COLO668 (cell line): ENCODE measurements around the gene ELOVL6.
"Not testable (repeated sequence)": the region's sequence is repeated elsewhere in the genome, so short reads cannot be mapped to it uniquely, and the experiment has no call there.

Experiments used
- DNase-seq: peaks from one replicate; lab custom pipeline; 2025; ENCODE audit not compliant: unreplicated experiment; lab: John Stamatoyannopoulos, UW

ELOVL6 gene

DNA sequence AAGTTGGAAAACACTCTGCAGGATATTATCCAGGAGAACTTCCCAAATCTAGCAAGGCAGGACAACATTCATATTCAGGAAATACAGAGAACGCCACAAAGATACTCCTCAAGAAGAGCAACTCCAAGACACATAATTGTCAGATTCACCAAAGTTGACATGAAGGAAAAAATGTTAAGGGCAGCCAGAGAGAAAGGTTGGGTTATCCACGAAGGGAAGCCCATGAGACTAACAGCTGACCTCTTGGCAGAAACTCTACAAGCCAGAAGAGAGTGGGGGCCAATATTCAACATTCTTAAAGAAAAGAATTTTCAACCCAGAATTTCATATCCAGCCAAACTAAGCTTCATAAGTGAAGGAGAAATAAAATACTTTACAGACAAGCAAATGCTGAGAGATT, 120.3 kb downstream of the ELOVL6 start:
- DNase-seq: not testable (repeated sequence)

- not testable (repeated sequence) for DNase-seq
Measured at GRCh38 chr4:110076828-110077227, 121.6 kb downstream of the ELOVL6 start.

DNA sequence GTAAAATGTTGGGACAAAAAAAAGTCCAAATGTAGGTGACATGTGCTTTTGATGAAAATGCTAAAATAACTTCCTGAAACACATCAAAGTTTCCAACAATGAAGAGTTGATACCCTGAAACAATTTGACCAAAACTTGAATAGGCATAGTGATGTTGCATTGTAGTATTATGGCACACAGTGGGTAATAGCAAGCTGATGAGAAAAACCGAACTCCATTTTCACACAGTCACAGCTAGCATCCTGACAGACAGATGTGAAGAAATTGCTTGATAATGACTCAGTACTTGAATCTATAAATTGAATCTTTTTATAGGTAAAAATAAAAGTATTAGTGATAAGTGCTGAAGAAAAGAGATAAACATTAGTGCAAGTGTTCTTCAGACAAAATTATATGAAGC, 122.5 kb downstream of the ELOVL6 start:
- no peak for DNase-seq

- no peak for DNase-seq
Measured at GRCh38 chr4:110075083-110075738, 123.2 kb downstream of the ELOVL6 start.

DNA sequence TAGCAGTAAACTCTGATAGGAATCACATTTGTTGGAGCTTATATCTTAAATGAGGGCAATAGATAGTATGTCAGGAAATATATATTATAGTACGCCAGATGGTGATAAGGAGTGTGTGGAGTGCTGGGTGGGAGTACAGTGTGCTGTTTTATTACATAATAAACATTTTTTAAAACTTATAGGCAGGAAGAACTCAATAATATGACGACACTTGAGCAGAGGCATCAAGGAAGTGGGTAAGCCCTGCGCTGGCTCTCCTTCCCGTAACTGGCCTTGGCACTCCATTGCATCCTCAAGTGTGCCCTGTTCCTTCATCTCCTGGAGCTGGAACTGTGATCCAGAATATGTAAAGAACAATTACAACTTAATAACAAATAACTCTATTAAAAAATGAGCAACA, 123.8 kb downstream of the ELOVL6 start:
- no peak for DNase-seq

DNA sequence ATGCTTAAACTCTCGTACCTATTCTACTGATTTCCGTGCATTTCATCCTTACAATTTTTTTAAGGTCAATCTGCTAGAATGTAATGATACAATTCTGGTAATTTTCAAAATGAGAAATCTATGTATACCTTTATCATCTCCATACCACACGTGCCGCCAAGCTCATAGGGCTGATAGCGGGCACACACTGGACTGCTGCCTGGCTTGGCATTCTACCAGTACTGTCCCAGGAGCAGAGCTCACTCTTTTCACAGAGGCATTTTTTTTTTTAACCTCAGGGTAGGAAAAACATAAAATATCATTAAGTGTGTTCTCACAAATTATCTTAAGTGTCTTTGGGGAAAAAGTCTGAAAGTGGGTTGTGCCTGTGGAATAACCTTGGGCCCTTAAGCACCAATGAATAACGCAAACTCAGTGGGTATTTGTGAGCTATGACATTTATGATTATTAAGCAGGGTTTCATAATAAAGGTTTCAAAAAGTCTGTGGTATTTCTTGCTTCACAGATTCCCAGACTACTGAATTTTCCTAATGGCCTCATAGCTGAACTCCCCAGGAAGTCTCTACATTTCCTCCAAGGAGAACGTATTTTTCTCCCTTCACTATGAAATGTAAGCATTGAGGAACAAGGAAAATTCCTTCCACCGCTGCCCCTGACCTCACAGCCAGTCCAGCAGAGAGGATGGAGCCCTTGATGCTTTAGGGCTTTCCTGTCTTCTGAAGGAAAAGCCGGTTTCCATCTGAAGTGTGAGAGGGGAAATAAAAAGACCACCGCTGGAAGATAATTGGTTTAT, 125.2 kb downstream of the ELOVL6 start:
- no peak for DNase-seq

- no peak for DNase-seq
Measured at GRCh38 chr4:110071466-110071865, 126.9 kb downstream of the ELOVL6 start.

DNA sequence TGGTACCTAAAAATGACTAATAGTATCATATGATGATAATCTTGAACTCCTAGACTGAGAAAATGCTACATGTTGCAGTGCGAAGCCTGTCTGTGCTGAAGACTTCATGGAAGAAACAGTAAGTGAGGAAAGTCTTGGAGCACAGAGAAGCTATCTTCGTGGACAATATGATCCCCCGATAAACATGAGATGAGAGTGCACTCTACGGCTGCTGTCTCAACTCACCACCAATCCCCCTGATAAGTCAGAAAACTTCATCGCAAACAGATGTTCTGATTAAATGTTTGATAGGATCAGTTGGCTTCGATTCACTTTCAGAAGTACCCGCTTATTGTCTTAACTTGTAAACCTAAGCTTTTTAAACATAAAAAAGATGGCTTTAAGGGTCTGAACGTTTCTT, 130.2 kb downstream of the ELOVL6 start:
- no peak for DNase-seq

DNA sequence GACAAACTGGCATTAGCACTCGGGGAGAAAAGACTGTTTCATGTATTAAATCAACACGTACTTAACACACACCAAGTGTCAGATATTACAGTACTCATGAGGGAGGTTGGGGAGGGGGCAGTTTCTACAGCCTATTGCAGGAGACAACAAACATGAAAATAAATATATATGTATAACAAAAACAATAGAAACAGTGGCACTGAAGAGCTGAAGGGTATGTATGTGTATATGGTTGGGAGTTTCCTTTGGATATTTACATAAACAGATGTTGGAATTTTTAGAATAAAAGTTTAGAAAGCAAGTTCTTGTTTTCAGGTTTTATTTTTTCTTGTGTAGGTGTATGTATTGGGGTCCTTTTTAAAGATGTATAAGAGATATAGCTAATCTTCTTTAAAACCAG, 133.5 kb downstream of the ELOVL6 start:
- DNase-seq: no peak

DNA sequence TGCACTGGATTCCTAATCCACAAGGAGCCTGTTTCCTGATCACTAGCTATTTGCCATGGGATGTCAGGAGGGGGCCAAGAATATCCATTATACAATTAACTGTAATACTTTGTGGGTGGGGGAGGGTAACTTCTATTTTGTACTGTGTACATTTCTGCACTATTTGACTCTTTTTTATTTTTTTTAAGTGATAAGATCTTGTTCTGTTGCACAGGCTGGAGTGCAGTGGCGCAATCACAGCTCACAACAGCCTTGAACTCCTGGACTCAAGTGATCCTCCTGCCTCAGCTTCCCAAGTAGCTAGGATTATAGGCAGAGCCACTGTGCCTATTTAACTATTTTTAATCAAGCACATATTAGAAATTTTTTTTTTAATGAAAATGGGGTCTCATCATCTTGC, 134.1 kb downstream of the ELOVL6 start:
- DNase-seq: no peak

DNA sequence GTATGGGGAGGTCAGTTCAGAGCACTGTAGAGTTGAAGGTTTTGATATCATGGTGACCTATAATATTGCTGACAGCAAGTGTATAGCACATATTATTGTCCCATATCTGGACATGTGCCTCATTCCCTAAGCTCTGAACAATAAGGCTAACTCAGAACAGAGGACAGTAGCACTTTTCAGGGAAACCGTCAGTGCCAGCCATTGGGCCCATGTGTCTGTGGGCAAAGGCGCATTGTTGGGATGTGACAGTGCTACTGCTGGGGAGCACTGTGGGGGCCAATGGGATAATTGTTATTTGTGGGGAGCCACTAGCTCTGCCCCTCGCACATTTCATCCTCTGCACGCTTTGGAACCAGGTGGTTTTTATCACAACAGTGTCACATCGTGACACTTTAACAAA, 136.2 kb downstream of the ELOVL6 start:
- no peak for DNase-seq

GRCh38 chr4:110061076-110061475, 137.3 kb downstream of the ELOVL6 start:
- no peak for DNase-seq

DNA sequence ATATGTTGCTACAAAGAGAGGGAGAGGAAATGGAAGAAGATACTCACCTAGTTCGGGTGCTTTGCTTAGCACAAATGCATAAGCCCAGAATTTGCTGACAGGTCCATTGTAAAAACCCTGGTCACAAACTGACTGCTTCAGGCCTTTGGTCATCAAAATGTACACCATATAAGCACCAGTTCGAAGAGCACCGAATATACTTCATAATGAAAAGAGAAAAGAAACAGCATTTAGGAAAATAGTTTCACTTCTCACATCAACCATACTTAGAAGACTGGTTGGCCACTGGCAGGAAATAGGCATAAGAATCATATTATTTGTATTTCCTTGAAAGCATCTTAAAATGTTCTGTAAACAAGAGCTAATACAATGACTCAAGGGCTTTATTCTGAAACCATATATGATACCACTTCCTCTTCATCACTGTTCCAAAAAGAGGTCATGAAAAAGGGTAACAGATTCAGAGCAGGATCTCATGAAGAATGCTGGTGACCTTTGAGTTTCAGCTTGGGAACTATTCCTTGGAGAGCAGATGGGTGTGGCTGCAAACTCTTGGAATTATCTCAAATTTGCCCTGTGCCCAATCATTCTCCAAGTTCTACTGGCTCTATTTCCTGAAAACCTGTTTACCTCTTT, 138.7 kb downstream of the ELOVL6 start:
- DNase-seq: no peak

- DNase-seq: no peak
Measured at GRCh38 chr4:110058677-110059076, 139.7 kb downstream of the ELOVL6 start.

- no peak for DNase-seq
Measured at GRCh38 chr4:110055158-110055768, 143.2 kb downstream of the ELOVL6 start.

GRCh38 chr4:110049951-110050925, 148.2 kb downstream of the ELOVL6 start:
- DNase-seq: peak; percentile 36

DNA sequence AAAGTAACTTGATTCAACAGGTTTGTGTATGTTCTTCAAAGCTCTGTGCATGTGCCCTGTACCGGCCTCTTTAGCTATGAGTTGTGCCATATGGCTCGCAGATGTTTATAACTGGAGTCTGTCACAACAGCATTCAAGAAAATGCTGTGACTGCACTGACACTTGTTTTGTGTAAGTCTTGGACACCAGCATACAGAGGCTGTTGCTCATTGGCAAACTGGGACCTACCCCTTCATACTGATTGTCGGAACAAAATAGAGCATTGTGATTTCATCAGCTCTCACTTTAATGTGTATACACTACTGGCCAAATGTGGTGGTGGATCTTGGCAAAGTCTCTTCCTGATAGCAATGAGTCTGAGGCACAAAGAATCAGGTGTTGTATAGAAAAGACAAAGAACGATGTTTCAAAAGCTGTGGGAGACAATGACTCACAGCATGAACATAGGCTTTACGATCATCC, 151.8 kb downstream of the ELOVL6 start:
- no peak for DNase-seq

- no peak for DNase-seq
Measured at GRCh38 chr4:110042545-110043517, 155.6 kb downstream of the ELOVL6 start.

DNA sequence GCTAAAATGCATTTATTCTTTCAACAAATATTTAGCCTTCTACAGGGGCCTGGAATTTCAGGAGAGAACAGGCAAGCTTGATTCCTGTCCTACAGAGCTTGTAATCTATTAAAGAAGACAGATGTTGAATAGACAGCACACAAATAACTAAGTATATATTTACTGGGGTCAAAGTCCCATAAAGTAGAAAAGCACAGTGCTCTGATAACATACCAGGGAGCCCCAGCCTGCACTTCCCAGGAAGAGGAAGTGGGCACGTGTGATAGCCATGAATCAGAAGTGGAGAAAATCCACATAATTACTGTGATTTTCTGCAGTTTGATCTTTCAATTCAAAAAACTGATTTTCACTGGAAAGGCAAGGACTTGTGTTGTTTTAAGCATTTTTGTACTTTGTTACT, 156.7 kb downstream of the ELOVL6 start:
- DNase-seq: no peak
